HEK293 (cell line): ENCODE measurements around the gene PIK3R2.

Source experiments
- GLIS2 ChIP-seq: fragments of 450-650 bp; formaldehyde crosslinking; IDR thresholded peaks from 2 replicates; pipeline ENCODE4 v1.5.1; 2016; ENCODE audit warnings: missing biosample characterization, missing genetic modification characterization
- TF ChIP-seq, protein P1 (sequence below): fragments of 450-650 bp; formaldehyde crosslinking; IDR thresholded peaks from 2 replicates; pipeline ENCODE4 v1.5.1; 2016; ENCODE audit warnings: missing biosample characterization, missing genetic modification characterization

- TF ChIP-seq, protein P1, sequence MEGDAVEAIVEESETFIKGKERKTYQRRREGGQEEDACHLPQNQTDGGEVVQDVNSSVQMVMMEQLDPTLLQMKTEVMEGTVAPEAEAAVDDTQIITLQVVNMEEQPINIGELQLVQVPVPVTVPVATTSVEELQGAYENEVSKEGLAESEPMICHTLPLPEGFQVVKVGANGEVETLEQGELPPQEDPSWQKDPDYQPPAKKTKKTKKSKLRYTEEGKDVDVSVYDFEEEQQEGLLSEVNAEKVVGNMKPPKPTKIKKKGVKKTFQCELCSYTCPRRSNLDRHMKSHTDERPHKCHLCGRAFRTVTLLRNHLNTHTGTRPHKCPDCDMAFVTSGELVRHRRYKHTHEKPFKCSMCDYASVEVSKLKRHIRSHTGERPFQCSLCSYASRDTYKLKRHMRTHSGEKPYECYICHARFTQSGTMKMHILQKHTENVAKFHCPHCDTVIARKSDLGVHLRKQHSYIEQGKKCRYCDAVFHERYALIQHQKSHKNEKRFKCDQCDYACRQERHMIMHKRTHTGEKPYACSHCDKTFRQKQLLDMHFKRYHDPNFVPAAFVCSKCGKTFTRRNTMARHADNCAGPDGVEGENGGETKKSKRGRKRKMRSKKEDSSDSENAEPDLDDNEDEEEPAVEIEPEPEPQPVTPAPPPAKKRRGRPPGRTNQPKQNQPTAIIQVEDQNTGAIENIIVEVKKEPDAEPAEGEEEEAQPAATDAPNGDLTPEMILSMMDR (tag by site-specific recombination), result no peak
- TF ChIP-seq GLIS2 (tag by site-specific recombination), result no peak
Observed at GRCh38 chr19:18170714-18171255, 17.8 kb downstream of the PIK3R2 start.
